ENCODE results near the gene DLK1. TPM values are rescaled to one million over a fixed set of nuclear protein-coding genes. Genes with fewer than 3 reads are reported as not detected.

Gene DLK1
- total RNA-seq, 2 donors from 2014 or later = not detected

DNA sequence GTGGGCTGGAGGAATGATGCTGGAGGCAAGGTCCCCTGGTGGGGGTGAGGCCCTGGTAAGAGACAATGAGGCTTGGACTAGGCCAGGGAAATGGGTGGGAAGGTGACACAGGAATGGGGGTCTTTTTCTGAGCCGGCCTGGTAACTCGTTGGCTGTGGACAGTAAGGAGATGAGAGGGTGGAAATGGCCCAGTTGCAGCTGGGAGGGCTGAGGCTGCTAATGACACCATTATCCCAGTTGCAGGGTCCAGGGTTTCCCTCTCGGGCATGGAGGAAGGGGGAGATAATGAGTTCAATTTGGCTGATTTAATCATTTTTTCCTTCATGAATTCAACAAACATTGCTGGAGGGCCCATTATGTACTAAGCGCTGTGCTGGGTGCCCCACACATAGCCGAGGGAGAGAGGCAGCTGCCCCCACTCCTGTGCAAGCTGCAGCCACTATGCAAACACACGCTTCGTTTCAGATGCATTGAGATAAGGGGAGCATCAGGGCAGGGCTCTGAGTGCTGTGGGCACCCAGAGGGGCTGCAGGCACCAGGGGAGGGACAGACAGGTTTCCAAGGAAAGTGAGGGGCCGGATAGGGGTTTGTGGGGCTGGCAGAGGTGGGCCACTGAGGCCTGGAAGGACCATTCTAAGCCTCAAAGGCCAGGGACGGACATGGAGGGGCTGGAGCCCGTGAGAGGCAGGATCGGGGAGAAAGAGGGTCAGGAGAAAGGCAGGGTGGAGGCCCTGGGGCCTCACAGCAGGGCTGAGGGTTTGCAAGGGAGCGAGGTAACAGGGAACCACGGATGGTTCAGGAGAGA is 56.0 kb downstream of the DLK1 start:
- intact Hi-C loops (cut with DNase I, micrococcal nuclease) = no loop called here
- no peak for ATAC-seq
- no peak for DNase-seq

DNA sequence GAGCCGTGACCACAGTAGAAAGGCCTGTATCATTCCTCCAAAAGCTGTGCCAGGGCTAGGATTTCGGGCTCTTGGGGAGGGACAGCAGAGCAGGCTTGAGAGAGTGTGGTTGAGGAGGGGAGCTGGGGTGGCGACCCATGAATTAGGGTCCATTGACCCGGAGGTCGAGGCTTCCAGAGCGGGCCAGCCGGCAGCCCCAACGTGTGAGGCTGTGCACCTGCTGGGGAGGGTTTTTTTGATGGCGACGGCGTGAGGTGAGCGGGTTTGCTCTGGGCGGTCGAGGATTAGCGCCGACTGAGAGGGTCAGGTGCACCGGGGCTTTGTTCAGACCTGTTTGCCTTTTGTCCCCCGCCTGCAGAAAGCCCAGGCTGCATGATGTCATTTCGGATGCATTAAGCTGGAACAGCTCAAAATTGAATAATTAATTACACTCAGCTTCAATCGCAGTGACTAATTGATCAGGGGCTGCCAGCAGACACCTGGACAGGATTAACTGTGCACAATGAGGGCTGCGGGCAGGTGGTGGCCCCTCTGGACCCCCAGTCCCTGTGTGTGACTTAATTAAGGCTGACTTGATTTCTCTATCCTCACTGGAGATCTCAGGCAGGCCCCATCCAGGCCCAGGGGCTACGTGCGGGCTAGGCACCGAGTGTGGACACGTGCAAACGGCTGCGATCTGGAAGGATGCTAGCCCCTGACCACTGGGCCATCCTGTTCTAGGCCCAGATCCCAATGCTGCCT is 57.1 kb downstream of the DLK1 start:
- ATAC-seq (no peak), DNase-seq (no peak)
- intact Hi-C loops (cut with DNase I, micrococcal nuclease) = no loop called here

DNA sequence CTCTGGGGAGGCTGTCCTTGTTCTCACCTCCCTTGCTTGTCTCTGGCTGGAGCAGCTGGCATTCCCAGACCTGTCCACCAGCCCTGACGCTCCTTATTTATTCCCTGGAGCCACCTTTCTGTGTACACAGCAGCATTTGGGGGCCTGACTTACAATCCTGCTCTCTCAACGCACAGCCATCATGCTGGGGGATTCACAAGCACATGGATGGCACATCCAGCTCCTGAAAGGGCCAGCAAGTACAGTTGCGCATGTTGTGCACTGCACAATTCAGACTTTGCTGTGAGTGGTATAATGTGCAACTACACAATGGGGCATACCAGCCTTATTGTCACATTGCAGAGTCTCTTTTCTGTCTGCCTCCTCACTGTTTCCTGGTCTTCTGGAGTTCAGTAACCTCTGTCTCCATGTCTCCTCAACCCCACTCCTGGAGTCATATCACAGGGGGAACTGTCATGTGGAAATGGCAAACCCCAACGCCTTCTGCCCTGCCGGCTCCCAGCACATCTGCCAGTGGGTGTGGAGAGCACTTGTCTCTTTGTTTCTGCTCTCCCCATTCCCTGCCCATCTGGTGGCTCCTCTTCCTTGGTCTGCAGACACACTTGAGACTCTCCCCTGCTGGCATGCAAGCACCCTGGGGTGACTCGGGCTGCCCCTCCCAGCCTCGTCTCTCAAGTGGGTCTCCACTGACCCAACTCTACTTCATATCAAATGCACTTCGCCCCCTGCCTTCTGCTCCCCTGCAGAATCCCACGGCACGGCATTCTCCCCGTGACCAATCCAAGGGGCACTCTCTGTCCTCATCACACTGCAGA is 58.0 kb downstream of the DLK1 start:
- intact Hi-C loops (cut with DNase I, micrococcal nuclease) = no loop called here
- DNase-seq (no peak), ATAC-seq (no peak)

DNA sequence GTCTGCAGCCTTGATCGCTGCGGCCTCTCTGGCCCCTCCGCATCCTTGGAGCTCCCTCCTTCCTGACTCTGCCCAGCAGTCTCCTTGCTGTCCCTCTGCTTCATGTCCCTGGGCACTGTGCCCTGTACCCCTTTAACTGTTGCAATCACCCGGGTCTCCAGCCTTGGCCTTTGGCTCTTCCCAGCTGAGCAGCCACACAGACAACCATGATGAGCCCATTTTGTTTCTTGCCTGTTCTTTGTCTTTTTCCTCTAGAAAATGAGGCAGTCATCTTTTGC is 58.6 kb downstream of the DLK1 start:
- intact Hi-C loops (cut with DNase I, micrococcal nuclease) = no loop called here
- DNase-seq (no peak), ATAC-seq (no peak)

DNA sequence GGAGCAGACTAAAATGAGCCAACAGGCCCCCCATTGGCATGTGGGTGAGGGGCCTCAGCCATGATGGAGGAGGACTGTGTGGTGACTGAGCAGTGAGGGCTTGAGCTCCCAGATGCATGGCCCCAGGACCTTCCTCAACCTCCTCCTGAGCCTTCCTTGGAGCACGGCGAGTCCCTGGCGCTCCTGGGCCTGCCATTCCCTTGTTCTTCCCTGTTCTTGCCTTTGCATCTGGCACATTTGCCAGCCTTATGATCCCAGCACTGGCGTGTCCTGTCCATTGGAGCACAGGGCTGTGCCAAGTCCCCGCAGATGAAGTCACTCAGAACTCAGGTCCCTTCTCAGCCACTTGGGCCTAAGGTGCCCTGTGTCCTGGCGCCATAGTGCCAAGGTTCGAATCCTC is 58.9 kb downstream of the DLK1 start:
- DNase-seq = no peak
- ATAC-seq = no peak
- intact Hi-C loops (cut with DNase I, micrococcal nuclease) = no loop called here

DNA sequence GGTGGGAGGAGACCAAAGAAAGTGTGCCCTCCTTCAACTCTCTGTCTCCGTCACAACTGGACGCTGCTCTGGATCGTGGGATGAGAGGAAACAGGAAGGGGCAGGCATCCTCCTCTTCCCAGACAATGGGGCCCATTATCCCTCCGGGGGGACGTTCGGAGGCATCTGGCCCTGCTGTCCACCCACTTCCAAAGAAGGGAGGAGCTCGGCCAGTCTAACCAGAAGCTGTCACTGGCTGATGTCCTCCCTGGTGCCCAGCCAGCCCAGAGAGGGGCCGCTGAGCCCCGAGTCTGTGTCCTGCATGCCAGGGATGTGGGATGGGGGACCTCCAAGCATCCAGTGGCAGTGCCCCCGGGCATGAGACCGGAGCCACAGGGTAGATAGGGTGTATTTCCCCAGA is 59.4 kb downstream of the DLK1 start:
- DNase-seq (no peak), ATAC-seq (no peak)
- intact Hi-C loops (cut with DNase I, micrococcal nuclease) = no loop called here

DNA sequence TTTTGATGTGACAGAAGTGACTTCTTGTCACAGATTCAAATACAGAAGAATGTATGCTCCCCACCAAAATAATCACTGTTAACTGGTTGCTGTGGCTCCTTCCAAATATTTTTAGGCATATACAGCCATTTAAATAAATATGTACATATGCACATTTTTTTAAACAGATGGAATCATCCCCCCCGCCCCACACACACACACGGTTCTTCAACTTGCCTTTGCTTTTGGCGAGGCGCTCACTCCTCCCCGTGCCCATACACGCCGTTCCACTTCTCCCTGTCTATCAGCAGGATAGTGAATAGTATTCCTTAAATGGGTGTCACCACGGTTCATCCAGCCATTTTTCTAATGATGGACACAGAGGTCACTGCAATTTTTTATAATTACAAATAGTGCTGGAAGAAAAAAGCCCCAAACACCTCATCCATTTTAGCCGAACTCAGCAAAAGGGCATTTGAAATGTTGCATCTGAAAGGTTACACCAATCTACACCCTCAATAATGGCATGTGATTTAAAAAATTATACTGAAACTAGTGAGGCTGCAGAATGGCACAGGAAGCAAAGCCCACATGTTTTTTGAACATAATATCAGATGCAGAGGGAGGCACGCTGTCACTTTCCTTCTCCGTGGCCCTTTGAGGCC is 60.0 kb downstream of the DLK1 start:
- DNase-seq (no peak), ATAC-seq (no peak)
- intact Hi-C loops (cut with DNase I, micrococcal nuclease) = no loop called here

DNA sequence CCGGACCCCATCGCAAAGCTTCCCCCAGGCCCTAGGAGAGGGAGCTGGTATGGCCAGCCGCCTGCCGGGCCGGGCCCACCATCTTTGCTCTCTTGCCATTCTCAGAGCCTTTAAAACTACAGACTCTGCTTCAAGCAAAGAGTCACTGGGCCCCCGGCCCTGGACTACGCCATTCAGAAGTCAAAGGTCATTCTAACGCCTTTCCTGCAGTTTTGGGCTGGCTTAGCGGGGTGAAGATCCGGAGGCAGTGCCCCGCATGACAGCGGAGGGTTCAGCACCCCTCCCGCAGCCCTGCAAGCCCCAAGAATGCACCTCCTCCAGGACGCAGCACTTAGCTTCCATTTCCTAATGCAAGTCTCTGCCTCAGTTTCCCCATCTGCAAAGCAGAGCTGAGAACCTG is 61.0 kb downstream of the DLK1 start:
- no peak for ATAC-seq
- intact Hi-C loops (cut with DNase I, micrococcal nuclease) = no loop called here

More for the DNA sequence above, 61.0 kb downstream of the DLK1 start:
- DNase-seq = no peak

Other genes starting within 250 kb of the DLK1 start
- 1 to 10 TPM; 1.4 to 2.0 TPM for gene BEGAIN, start 139.5 kb upstream of the DLK1 start, total RNA-seq
- gene MEG3, start 99.2 kb downstream of the DLK1 start, total RNA-seq = 10 to 100 TPM in 1 of 2 donors, 1 to 10 TPM in 1; 8.1 to 13.0 TPM
- not detected for gene RTL1, start 176.8 kb downstream of the DLK1 start, total RNA-seq

All from left colon (tissue), 2 donors.